Stimulated activated CD4-positive, alpha-beta T cell treated with anti-CD3 and anti-CD28 coated beads, Interleukin-1b, Interleukin-23, amount 100 ng/mL, for 1 hour (primary cell): ENCODE data around the gene ANKLE2.

Experiments
- DNase-seq, 2 donors: peaks; one replicate each; pipeline ENCODE4 v3.0.0-alpha.2; 2020; ENCODE audit warnings: low read depth in 2 of 2

The ANKLE2 gene

DNA sequence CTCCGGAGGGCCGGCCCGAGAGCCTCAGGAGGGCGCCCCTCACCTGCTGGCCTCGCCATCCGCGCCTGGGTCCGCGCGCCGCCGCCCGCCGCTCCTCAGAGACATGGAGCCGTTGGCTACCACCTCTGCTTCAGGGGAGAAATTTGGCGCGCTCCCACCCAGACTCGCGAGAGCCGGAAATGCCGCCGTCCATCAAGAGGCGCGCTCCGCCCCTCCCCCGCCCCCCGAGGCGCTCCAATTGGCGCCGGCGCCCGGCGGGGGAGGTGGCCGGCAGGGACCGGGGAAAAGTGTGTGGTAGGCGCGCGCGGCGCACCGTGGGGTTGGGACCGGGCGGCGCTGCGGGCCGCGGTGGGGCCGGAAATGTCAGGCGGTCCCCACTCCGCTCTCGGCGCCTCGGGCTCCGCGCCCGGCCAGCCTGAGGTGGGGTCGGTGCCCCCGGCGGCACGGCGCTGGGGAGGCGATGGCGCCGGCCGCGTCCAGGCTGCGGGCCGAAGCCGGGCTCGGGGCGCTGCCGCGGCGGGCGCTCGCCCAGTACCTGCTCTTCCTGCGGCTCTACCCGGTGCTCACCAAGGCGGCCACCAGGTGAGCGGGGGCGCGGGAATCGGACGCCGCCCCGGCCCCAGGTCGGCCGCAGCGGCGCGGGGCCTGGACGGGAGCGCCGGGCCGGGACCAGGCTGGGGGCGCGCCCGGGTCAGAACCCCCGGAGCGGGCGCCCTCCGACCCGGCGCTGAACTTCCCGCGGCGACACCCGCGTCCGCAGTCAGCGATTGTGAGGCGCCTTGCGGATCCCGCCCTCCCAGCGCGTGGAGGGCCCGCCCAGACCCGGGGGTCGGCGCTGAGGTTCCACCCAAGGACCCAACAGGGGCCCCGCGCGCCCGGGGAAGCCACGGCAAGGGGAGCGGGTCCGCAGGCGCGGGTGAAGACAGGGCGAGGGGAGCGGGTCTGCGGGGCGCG is 74.1 kb downstream of the ANKLE2 start, which contains the start of the genes POLE and PXMP2:
TSS of gene POLE (minus strand) at position 132 of the 954 bp plus-strand sequence. CDS start at position 105, 27 bp downstream.
TSS of gene PXMP2 (plus strand) at position 377 of the 954 bp plus-strand sequence. CDS start at position 461, 84 bp downstream.
- DNase-seq, result peak; percentile 89 to 96

DNA sequence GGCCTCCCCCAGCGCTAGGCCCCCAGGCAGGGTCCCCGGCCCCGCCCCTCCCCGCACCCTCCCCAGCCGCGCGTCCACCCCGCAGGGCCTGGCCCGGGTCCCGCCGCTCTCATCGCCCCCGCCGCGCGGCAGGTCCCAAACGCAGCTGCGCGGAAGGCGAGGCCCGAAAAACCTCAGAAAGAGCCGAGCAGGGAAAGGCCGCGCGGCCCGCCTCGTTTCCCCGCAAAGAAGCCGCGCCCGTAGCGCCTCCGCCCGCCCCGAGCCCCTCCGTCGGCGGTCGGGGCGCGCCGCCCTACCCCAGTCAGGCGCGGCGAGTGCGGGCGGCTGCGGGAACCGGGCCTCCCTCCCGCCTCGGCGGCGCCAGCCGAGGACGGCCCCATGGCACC is 74.8 kb downstream of the ANKLE2 start:
- no peak for DNase-seq

DNA sequence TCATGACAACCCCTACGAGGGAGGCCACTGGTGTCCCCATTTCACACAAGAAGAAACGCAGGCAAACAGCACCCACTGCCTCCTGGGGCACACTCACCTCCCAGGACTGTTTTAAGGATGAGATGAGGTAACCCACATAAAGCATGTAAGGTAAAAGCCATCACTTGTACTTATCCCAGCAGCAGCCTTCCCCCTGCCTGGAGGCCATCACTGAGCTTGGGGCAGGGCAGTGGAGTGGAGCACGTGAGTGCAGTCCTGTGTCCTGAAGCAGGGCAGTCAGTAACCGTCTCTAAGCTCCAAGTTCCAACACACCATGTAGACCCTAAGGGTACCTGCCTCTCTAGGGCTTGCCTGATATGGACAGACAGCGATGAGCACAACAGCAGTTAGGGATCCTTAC is 76.2 kb downstream of the ANKLE2 start:
- no peak for DNase-seq

DNA sequence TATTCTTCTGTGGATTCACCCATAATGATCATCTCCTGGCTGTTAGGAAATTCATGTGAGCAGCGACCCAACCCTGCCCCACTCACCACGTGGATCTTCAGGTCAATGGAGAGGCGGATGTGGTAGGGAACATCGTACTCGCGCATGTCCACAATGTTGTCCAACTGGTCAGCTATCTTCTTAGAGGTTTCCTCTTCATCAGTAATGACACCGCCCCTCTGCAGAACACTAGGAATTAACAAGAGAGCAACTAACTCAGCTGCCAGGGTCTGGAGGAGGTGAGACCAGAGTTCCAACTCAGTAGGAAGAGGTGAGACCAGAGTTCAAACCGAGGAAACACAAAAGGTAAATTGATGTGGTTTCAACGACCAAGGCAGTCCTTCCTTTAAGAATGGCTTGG is 84.1 kb downstream of the ANKLE2 start:
- DNase-seq, result no peak

DNA sequence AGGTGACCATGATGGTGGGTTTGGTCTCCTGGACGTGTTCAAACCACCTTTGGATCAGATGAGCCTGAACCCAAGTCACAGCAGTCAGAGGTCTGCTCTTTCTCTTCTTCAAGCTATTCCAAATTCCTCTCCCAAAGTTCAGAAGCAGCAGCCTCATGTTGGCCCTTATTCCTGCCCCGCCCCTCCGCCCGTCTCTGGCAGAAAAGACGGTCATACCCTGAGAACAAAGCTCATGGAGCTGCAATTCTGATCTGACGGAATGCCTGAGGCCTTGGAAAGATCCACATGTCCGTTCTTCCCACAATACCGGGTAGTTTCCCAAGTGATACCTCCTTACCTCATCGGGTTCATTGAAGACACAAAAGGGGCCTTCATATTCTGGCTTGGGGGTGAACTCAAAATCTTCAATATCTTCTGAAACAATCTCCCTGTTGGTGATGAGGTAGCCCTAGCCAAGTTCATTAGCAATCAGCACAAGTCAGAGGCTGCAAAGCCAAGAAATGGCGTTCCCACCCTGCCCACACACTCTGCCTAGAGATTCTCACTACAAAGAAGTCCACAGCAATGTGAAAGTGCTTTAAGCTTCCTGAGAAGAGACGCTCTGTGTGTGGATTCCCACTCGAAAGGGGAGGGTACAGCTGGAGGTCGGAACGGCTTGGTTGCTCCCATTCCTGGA is 85.7 kb downstream of the ANKLE2 start:
- DNase-seq, result no peak
